Measurements from ENCODE around the gene DUSP7.
A peak's percentile ranks its signal among the peaks of the same experiment; 100 is the strongest.
"Not testable (repeated sequence)": the region's sequence is repeated elsewhere in the genome, so short reads cannot be mapped to it uniquely, and the experiment has no call there.

DUSP7 gene

DNA sequence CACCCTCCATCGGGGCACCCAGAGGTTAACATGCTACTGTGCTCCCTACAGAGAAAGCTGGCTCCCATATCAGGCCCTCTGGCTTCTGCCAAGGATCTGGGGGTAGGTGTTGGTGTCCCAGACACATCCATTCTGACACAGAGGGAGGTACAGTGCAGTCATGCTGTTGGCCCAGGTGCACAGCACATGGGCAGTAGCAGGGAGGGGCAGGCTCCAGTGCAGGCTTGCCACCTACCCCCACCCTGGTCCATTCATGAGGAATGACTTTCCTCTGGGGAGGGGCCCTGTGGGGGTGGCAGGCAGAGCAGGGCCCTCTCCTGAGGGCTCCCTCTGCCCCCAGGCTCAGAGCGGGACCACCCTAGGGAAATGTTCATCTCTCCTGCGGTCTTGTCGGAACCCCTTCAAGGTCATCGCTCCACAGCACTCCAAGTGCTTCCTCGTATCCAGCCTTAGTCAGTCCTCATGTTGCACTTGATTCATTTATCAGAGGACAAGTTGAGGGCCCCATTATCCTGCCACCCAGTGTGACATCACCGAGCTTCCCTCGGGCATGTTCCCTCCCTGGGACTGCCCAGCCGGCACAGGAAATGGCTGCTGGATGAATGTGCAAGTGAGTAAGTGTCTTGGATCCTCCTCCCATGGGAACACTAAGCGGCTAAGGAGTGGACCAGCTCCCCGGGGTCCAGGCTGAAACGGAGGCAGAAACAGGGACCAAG is 10.0 kb downstream of the DUSP7 start:
- DNase-seq, result no peak

DNA sequence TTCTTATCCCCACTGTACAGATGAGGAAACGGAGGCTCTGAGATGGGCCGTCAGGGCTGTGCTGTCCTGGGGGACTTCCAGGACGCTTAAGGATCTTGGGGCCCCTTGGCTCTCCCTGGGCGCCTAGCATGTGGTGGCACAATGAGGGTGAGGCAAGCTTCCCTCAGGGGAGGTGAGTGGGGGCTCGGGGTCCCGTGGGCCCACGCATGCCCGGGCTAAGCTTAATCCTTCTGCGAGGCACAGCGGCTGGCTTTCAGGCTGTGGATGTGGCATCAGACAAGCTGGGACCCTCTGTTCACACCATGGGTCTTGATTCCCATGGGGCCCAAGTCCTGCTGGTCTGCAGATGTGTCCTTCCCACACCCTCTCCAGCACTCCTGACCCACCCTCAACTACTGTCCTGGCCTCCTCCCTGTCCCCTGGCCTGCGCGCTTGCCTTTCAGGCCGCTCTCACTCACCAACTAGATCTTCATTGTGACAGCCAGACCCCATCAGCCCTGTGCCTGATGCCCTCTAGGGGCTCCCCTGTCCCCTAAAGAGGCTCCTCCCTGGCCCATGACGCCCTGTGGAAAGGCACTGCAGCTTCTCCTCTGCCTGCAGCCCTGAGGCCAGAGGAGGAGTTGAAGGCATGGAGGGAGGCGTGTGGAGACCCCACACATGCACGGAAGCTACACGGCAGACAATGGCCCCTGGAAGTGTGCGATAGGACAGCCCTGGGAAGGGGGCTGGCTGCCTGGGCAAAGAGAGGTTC is 11.3 kb downstream of the DUSP7 start:
- DNase-seq, result no peak

DNA sequence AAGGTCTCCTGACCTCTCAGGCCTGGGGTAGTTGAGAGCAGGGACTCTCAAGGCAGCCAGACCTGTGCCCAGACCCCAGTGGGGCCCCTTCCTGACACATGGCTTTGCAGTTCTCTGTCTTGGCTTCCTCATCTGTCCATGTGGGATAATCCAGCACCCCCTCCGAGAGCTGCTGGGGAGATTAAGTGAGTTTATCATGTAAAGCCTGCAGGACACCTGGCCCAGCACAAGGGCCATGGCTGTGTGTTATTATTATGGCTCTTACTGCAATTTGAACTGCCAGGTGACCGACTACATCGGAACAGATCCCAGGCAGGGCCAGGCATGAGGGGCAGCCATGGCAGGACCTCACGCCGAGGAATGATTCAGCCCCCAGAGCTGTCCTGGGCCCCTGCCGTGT is 12.6 kb downstream of the DUSP7 start:
- DNase-seq, result no peak

DNA sequence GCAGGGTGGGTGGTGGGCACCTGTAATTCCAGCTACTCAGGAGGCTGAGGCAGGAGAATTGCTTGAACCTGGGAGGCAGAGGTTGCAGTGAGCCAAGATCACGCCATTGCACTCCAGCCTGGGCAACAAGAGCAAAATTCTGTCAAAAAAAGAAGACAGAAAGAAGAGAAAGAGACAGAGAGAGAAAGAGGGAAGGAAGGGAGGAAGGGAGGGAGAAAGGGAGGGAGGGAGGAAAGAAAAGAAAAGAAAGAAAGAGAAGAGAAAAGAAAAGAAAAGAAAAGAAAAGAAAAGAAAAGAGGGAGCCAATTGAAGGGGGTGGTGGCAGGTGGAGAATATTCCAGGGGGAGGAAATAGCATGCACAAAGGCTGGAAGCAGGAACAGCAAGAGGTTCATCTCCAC is 13.3 kb downstream of the DUSP7 start:
- not testable (repeated sequence) for DNase-seq

DNA sequence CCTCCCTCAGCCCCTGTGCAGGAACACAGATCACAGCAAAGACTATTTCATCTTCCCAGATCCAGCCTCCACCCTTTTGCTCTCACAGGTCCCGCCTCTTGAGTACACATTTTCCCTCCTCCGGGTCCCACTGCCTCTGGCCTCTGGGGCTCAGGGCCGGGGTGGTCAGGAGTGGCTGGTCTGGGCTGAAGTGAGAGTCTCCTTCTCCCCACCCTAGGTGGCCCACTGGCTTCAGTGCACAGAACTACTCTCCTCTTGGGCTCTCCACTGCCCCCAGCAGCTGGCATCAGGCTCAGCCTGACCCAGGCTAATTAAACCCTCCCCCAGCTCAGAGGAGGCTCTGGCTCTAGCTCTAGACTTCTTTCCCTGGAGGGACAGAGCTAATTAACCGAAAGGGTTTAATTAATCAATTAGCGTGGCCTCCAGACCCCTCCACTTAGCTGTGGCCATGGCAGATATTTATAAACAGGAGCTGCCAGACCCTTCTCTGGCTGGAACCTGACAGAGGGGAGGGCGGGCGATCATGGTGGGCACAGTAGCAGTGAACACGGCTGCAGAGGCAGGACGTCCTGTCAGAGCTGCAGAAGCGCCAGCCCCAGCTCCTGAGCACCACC is 15.1 kb downstream of the DUSP7 start:
- DNase-seq, result no peak

DNA sequence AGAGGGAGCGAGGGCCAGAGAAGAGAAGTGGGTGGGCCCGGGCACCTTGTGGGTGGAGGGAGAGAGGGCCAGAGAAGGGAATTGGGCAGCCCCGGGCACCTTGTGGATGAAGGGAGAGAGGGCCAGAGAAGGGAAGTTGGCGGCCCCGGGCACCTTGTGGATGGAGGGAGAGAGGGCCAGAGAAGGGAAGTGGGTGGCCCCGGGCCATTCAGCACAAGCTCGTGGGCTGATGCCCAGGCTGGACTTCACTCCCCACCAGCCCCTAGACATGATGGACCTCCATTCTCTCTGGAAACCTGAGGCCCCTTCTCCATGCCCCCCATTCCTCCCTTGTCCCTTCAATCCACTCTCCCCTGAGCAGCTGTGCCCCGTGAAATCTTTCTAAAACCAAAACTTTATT is 15.8 kb downstream of the DUSP7 start:
- no peak for DNase-seq

DNA sequence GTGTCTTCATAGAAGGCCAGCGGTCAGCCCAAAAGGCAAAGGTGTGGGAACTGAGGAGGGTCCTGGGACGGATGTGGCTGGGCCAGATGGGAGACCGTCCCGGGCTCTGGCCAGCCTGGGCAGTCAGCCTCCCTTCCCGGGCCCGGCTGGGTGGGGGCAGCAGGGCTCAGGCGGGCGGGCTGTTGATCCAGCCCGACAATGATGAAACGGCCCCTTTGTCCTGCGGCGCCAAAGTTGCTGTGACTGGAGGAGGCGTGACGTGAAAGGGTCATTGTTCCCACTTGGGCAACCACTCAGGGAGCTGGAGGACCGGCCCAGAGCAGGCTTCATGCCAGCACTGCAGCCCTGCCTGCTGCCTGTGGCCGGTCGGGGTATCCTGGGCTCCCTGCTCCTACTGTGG is 16.5 kb downstream of the DUSP7 start:
- no peak for DNase-seq

DNA sequence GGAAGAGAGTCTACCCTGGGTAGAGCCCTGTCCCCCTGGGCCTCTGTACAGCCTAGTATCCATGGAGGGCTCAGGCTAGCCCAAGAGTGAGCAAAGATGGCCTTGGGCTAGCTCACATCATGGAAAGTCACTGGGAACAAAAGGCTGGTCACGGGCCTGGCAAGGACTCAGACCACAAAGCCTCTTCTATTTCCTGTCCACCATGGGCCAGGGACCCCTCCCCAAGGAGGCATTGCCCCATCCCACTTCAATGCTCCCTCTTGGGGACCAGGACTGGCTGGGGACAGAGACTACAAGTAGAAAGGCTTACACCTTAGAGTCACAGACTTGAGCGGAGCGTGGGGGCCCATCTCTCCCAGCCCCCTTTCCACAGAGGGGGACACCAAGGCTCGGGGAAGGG is 16.9 kb downstream of the DUSP7 start:
- no peak for DNase-seq

DNA sequence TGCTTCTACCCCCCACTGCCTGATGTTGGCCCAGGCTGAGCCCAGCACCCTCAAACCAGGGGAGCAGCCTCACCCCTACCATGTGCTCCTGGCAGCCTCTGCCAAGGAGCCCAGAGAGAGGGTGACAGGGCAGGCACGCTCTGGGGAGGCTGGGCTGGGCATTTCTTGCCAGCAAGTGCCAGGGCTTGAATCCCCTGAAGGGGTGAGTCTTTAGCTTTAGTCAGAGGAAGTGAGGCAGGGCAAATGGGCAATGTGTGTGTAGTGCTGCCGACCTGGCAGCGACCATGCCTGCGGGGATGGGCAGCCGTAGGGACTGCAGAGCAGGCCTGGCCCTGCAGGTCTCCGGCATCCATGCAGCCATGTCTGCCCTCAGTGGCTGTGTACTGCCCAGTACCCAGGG is 18.1 kb downstream of the DUSP7 start:
- no peak for DNase-seq

DNA sequence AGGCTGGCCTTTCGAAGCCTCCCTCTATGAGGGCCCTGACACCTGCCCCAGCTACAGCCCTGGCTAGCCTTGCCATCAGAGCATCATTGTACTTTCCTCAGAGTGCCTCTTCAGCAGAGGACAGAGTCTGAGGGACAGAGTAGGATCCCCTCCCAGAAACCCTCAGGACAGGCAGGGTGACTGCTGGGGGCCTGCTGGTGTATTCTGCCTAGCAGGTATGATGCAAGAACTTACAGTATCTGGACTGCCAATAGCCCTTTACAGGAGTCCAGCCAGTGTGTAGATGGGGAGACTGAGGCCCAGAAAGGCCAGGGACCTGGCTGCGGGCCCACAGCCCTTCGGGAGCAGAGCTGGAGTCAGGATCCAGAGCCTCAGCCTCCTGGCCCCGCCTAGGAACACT is 19.1 kb downstream of the DUSP7 start:
- no peak for DNase-seq

DNA sequence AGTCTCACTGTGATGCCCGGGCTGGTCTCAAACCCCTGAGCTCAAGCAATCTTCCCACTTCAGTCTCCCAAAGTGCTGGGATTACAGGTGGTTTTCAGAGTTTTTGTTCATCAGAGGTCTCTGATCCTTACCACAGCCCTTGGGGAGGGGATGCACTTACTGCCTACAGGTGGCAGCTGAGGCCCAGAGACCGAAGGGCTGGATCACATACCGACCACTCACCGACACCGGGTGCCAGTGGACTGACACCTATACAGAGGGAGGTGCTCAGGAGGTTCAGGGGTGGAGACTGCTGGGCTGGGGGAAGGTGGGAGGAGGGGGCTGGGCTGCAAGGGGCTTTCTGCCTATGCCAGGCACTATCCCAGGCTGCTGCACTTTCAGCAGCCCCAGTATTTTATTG is 19.5 kb downstream of the DUSP7 start:
- DNase-seq, result no peak

DNA sequence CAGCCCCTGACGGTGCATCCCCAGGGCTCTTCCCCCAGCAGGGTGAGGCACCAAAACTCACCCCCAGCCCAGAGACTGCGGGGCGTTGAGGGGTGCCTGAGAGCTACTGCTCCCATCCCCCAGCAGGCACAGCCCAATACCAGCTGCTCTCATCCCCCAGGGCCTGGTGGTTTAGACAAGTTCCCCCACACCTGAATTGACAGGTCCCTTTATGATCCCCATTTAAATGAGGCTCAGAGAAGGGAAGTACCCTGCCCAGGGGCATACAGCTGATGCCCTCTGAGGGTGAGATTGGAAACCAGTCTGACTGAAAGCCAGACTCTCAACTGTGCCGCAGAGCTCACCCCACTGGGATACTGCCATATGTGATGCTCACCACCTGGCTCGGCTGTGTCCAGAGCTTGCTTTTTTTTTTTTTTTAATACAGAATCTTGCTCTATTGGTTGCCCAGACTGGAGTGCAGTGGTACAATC is 20.1 kb downstream of the DUSP7 start:
- no peak for DNase-seq

DNA sequence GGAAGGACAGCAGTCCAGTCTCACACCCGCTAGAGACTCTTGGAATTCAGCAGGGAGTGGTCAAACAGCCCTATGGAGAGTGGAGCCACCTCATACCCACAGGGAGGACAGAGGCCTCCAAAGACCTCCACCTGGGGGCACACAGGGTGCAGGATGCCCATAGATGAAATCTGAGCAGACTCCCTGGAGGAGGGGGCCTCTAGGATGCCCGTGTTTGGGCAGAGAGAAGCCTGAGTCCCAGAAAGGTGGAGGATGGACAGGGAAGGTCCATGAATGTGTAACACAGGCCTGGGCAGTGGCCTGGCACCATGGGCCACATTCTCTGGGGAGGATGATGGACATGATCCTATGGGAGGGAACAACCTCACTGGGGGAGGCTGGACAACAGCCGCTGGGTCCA is 21.7 kb downstream of the DUSP7 start:
- DNase-seq, result no peak

DNA sequence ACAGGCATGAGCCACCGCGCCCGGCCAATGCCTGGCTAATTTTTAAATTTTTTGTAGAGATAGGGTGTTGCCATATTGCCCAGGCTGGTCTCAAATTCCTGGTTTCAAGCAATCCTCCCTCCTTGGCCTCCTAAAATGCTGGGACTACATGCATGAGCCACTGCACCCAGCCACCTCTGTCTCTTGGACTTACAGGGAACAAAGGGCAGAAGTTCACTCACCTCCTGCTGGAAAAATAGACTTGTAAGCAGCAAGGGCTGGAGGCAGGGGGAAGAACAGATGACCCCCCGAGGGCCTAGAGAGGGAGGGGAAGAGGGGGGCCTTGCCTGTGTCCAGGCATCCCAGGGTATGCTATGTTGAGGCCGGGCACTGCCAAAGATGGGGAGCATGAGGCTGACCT is 22.2 kb downstream of the DUSP7 start:
- DNase-seq, result no peak

DNA sequence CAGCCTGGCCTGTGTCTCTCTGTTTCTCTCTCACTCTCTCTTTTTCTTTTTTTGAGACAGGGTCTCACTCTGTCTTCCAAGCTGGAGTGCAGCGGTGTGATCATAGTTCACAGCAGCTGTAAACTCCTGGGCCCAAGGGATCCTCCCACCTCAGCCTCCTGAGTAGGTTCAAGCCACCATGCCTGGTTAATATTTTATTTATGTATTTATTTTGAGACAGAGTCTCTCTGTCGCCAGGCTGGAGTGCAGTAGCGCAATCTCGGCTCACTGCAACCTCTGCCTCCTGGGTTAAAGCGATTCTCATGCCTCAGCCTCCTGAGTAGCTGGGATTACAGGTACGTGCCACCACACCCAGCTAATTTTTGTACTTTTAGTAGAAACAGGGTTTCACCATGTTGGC is 22.6 kb downstream of the DUSP7 start:
- not testable (repeated sequence) for DNase-seq

DNA sequence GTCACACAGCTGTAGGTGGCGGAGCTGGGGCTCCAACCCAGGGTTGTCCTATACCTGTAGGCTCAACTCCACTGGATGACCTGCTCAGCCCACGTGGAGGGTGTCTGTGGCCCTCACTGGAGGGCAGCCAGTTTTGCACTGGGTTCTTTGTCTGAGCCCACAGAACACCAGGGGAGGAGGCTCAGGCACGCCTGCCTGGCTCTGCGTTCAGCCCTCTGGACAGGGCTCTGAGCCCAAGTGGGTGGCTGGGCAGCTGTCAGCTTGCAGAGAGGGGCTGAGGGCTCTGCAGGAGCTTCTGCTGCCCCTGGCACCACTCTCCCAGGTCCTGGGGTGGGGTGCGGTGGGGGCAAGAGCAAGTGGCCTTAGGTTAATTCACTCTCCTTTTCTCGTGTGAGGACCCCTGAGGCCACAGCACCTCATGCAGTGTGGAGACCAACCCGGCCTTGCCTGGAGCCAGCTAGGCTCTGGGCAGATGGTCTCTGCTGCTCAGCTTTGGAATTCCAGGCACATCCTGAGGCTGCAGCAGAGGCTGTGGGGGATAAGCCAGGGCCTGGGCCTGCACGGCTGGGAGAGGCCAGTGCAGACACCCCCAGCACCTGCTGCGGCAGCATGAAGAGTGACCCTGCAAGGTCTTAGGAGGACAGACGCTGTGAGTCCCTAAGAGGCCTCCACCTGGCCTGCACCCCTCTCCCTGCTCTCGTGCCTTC is 23.5 kb downstream of the DUSP7 start:
- no peak for DNase-seq

DNA sequence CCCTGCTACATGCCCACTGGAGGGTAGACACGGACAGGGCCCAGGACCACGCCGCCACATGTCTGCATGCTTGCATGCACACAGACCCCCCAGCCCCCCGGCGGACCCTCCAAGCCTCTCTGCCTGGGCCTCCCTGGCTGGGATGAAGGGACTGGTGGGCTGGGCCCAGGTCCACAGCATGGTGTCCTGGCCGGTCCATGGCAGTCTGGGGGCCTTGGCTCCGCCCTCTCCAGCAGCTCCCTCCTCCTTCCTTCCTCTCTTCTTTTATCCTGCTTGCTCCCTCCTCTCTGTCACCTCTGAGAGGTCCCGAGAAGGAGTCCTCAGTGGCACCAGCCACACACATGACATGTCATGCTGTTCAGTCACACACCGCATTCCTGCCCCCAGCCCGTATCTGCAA is 24.5 kb downstream of the DUSP7 start:
- no peak for DNase-seq

DNA sequence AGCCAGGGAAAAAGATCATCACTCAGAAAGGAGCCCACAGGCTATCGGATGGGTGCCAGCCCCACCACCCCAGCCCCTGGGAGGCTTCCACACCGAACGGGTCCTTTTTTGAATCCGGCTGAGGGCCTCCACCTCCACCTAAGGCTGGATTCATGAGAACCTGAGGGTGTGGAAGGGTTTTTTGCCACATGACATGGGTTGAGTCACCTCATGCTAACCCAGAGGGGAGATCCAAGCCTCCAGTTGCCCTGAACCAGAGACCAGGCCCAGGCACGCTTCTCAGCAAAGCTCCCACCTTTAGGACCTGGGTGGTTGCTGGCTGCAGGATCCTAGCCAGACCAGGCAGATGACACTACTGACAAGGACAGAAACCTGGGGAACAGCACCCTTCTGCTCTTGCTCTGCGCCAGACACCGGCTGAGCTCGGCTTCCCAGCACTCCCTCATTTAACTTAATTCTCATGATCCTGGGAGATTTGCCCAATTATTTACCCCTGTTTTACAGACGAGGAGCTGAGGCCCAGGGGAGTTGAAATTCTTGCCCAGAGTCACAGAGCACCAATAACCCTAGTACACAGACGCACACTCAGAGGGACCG is 25.6 kb downstream of the DUSP7 start:
- no peak for DNase-seq

DNA sequence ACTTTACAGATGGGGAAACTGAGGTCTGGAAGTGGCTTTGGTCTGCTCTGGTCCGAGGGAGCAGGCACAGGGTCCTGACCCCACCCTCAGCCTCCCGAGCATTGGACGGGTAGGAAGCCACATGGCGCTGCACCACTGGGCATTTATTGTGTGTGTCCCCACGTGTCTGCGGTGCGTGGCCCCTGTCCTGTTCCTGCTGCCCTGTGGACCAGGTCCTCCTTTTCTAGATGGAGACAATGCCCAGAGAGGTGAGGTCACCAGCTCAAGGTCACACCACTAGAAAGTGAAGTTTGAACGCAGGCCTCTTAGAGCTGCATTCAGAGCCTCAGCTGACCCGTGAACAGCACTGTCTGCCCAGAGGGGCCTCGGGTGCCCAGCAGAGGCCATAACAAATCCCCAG is 26.8 kb downstream of the DUSP7 start:
- DNase-seq, result no peak

DNA sequence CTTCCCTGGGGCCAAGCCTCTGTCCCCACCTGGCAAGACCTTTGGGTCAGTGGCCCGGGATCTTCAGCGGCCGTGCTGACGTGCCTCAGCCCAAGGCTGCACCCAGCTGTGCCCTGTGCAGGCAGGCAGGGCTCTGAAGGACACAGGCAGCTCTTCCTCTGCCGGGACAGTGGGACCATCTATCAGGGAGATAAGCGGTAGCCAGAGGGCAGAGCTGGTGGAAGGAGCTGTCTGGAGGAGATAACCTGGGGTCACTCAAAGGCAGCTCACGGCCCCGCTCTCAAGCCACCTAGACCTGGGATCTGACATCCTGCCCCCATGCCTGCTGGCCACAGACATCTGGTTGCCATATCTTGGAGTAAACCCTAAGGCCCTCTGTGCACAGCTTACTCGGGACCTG is 27.3 kb downstream of the DUSP7 start:
- no peak for DNase-seq

DNA sequence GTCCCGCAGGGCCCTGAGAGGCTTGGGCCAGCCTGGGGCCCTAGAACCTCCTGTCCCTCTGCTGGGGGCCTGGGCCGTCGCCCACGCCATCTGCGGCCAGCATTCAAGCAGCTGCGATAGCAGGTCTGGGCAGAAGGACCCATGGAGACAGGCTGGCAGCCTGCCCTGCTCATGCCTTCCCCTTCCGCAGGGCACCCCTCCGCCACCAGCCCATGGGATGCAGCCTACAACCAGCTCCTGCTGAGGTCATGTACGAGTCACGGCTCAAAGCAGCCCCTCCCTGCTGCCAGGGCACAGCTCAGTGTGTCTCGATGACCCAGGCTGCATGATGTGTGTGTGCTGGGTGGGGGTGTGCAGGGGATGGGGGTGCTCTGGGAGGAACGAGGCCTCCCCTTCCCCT is 27.8 kb downstream of the DUSP7 start:
- peak; percentile 62 for DNase-seq

DNA sequence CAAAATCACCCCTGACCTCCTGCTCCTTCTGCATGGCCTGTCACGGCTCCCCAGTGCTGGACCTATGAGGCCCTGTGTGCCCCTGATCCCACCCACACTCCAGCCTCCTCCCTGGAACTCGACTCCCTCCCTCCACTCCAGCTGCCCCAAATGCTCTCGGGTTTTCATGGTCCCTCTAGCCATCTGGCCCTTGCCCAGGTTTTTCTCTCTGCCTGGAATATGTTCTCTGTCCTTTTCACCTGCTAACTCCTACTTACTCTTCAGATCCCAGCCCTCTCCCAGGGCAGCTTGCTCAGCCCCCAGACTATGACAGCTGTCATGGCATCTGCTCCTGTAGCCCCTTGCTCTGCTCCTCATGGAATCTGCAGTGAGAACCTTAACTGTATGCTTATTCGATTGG is 30.3 kb downstream of the DUSP7 start:
- DNase-seq, result peak; percentile 94

DNA sequence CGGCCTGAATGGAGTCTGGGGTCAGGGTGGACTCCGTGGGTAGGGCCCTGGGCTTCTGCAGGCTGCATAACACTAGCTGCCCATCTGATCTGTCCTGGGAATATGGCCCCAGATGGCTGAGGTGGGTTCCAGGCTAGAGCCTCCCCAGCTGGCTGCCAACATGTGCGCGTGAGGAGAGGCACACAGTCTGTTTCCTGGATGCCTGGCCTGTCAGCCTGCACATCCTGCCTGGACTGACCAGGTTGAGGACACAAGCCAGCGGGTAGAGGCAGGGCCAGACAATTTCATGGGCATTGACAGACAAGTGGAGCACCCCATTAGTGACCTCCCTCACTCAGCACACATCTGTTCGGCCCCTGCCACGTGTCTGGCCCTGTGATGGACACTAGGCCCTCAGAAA is 30.9 kb downstream of the DUSP7 start:
- DNase-seq, result peak; percentile 35
